Right lobe of liver (tissue), 6 donors: Measurements from ENCODE around the gene HPCAL4. TPM values are rescaled to one million over a fixed set of nuclear protein-coding genes. Genes with fewer than 3 reads are reported as not detected.

ENCODE experiments used
- ATAC-seq, 4 donors: fragments of 200-7000 bp; cut with Tn5 transposase; one replicate each; pipeline ENCODE4 v1.9.1; 2020; ENCODE audit warnings: mild to moderate bottlenecking in 4 of 4, moderate library complexity in 4 of 4
- DNase-seq, 3 donors: peaks; one replicate each; pipeline ENCODE4 v3.0.0-alpha.2; 2020
- H3K27ac ChIP-seq, 3 donors: fragments of 200-600 bp; one replicate each; pipeline ENCODE4 v1.8.0; 2022
- H3K27me3 ChIP-seq, 2 donors: fragments of 200-600 bp; one replicate each; pipeline ENCODE4 v1.8.0; 2022
- H3K36me3 ChIP-seq, 4 donors: fragments of 200-600 bp; sonication (generic) in 1 of 4; one replicate each; pipeline versions ENCODE4 v1.5.1 to v1.8.0; 2017 to 2022; ENCODE audit warnings: control low read depth in 1 of 4
- H3K4me1 ChIP-seq, 4 donors: fragments of 200-600 bp; sonication (generic) in 1 of 4; one replicate each; pipeline versions ENCODE4 v1.5.1 to v1.8.0; 2017 to 2022; ENCODE audit warnings: control low read depth in 1 of 4
- H3K4me3 ChIP-seq, 3 donors: fragments of 200-600 bp; one replicate each; pipeline ENCODE4 v1.8.0; 2022
- H3K9me3 ChIP-seq, 4 donors: fragments of 200-600 bp; sonication (generic) in 1 of 4; one replicate each; pipeline versions ENCODE4 v1.5.1 to v1.8.0; 2017 to 2022; ENCODE audit warnings: control low read depth in 1 of 4
- CTCF ChIP-seq, 4 donors: fragments of 200-600 bp in 3 of 4; fragments of 450-650 bp in 1 of 4; IDR thresholded peaks; one replicate each; pipeline versions ENCODE4 v1.5.1 to v1.8.0; 2016 to 2022; ENCODE audit warnings: antibody characterized with exemption in 4 of 4, mild to moderate bottlenecking in 2 of 4
- POLR2A ChIP-seq: fragments of 450-650 bp; IDR thresholded peaks from one replicate; pipeline ENCODE4 v1.6.1; 2017; ENCODE audit warnings: antibody characterized with exemption, mild to moderate bottlenecking
- WGBS: methylation state at CpG from one replicate; pipeline ENCODE4 v1.1.6; 2018; ENCODE audit warnings: low coverage, low lambda C conversion rate; ENCODE audit not compliant: insufficient coverage; ENCODE audit errors: missing lambda C conversion rate; 5-methylcytosine and 5-hydroxymethylcytosine counted together
- intact Hi-C, 2 donors: fragments of 100-400 bp; cut with DNase I; formaldehyde crosslinking; loops; one replicate each; pipeline versions ENCODE4 v1.11.2 to v1.14.1; 2022
- total RNA-seq, 6 experiments: library from RNA; depleted of rRNA in 2 of 6; stranded (reverse); fragments of >200 nt in 2 of 6; fragmentation: NEBNext Ultra II Directional in 3 of 6; extraction: Animal tissue kit (Norgen Biotek cat#: 25700) in 3 of 6; gene quantifications; one replicate each; pipeline versions ENCODE4 v1.1.0 to v1.2.4, GENCODE V29; 2016 to 2023
- donor health status: DM: no; HTN: yes; CAD: no.
- donor health status: DM: no; HTN: no; CAD: no.
- donor health status: DM: no; HTN: no; CAD: no.
- donor health status: DM: no; HTN: yes; CAD: no.
- donor health status: DM: no; HTN: yes; CAD: no.

Gene HPCAL4
- total RNA-seq, 6 experiments from 2014 or later, result not detected

- WGBS, result 18% methylated on average over 34 of the region's 88 CpGs
- intact Hi-C loops, result no loop called here
- DNase-seq, result peak in 2 of 3 donors; percentile 57 to 63
- H3K4me1 ChIP-seq, result no peaks in the 10 kb centered on the region
- no peaks in the 10 kb centered on the region for H3K9me3 ChIP-seq
- peak; percentile 69 to 81 (median 74) for ATAC-seq
- H3K27ac ChIP-seq, result no peak within 1 kb of the TSS
- H3K4me3 ChIP-seq, result peak within 1 kb of the TSS; percentile 25 to 39 (median 28)
- no peaks in the 10 kb centered on the region for H3K36me3 ChIP-seq
- no peaks in the 10 kb centered on the region for H3K27me3 ChIP-seq
- TF ChIP-seq POLR2A (peak; percentile 23), CTCF (IDR thresholded peaks at IDR 0.05) (peak in 2 of 4 donors; percentile 20 to 21)
Measured at GRCh38 chr1:39639305-39640130, 51.7 kb downstream of the HPCAL4 start, which contains the start of gene HEYL. Gene HEYL, minus strand, starts transcription at chr1:39639643. Its CDS starts 18 bp downstream, at chr1:39639625.

GRCh38 chr1:39638965-39639304 lies 52.3 kb downstream of the HPCAL4 start:
- Histone ChIP-seq H3K27ac (no peak overlapping the region), H3K4me1 (no peaks in the 10 kb centered on the region), H3K9me3 (no peaks in the 10 kb centered on the region), H3K27me3 (no peaks in the 10 kb centered on the region), H3K36me3 (no peaks in the 10 kb centered on the region), H3K4me3 (peak overlapping the region; percentile 25 to 39 (median 28))
- TF ChIP-seq POLR2A, result no peak
- TF ChIP-seq CTCF (IDR thresholded peaks at IDR 0.05), result no peak
- no peak for ATAC-seq
- intact Hi-C loops, result no loop called here
- 63% methylated on average over 3 of the region's 3 CpGs for WGBS
- no peak for DNase-seq

- no peaks in the 10 kb centered on the region for H3K36me3 ChIP-seq
- DNase-seq (no peak), ATAC-seq (no peak)
- intact Hi-C loops, result no loop called here
- no peaks in the 10 kb centered on the region for H3K9me3 ChIP-seq
- H3K4me3 ChIP-seq, result no peak overlapping the region
- no peaks in the 10 kb centered on the region for H3K27me3 ChIP-seq
- TF ChIP-seq POLR2A (no peak), CTCF (IDR thresholded peaks at IDR 0.05) (no peak)
- H3K4me1 ChIP-seq, result no peaks in the 10 kb centered on the region
- H3K27ac ChIP-seq, result no peak overlapping the region
- 40% methylated on average over 3 of the region's 4 CpGs for WGBS
Measured at GRCh38 chr1:39637361-39637760, 53.9 kb downstream of the HPCAL4 start.

- Histone ChIP-seq H3K27ac (no peak overlapping the region), H3K36me3 (no peaks in the 10 kb centered on the region), H3K9me3 (no peaks in the 10 kb centered on the region), H3K4me1 (no peaks in the 10 kb centered on the region), H3K4me3 (no peak overlapping the region), H3K27me3 (no peaks in the 10 kb centered on the region)
- ATAC-seq, result no peak
- intact Hi-C loops, result no loop called here
- TF ChIP-seq CTCF (IDR thresholded peaks at IDR 0.05) (no peak), POLR2A (no peak)
- no peak for DNase-seq
- 67% methylated on average over 2 of the region's 2 CpGs for WGBS
Measured at GRCh38 chr1:39635871-39636210, 55.4 kb downstream of the HPCAL4 start.
